ENCODE measurements around the gene PTTG1IP.
A peak's percentile ranks its signal among the peaks of the same experiment; 100 is the strongest.

Gene PTTG1IP

GRCh38 chr21:44838951-44839350, 34.5 kb downstream of the PTTG1IP start:
- H3K4me3 Mint-ChIP-seq: no peak overlapping the region
- H3K36me3 Mint-ChIP-seq (ENCODE audit: low read depth): no peaks in the 10 kb centered on the region
- peaks cover 22% of the 10 kb centered on the region for H3K4me1 Mint-ChIP-seq
- no peaks in the 10 kb centered on the region for H3K9me3 Mint-ChIP-seq
- no peak for DNase-seq
- peaks cover 16% of the 10 kb centered on the region for H3K27me3 Mint-ChIP-seq (ENCODE audit: low read depth, poor library complexity)
- no peak for TF ChIP-seq CTCF (IDR thresholded peaks at IDR 0.05)
- no peak overlapping the region for H3K27ac Mint-ChIP-seq

- H3K27ac Mint-ChIP-seq: no peak overlapping the region
- TF ChIP-seq CTCF (IDR thresholded peaks at IDR 0.05): no peak
- no peaks in the 10 kb centered on the region for H3K9me3 Mint-ChIP-seq
- peaks cover 20% of the 10 kb centered on the region for H3K4me1 Mint-ChIP-seq
- no peak overlapping the region for H3K4me3 Mint-ChIP-seq
- H3K36me3 Mint-ChIP-seq (ENCODE audit: low read depth): no peaks in the 10 kb centered on the region
- H3K27me3 Mint-ChIP-seq (ENCODE audit: low read depth, poor library complexity): peaks cover 15% of the 10 kb centered on the region
- no peak for DNase-seq
Measured at GRCh38 chr21:44838039-44838895, 35.2 kb downstream of the PTTG1IP start.

GRCh38 chr21:44837537-44837936, 36.0 kb downstream of the PTTG1IP start:
- H3K27ac Mint-ChIP-seq: no peak overlapping the region
- no peak for TF ChIP-seq CTCF (IDR thresholded peaks at IDR 0.05)

GRCh38 chr21:44836666-44837471, 36.6 kb downstream of the PTTG1IP start:
- peak overlapping the region; percentile 29 for H3K27ac Mint-ChIP-seq
- no peak overlapping the region for H3K4me3 Mint-ChIP-seq
- H3K9me3 Mint-ChIP-seq: no peaks in the 10 kb centered on the region
- DNase-seq: no peak
- peaks cover 17% of the 10 kb centered on the region for H3K4me1 Mint-ChIP-seq
- H3K36me3 Mint-ChIP-seq (ENCODE audit: low read depth): no peaks in the 10 kb centered on the region
- TF ChIP-seq CTCF (IDR thresholded peaks at IDR 0.05): no peak
- H3K27me3 Mint-ChIP-seq (ENCODE audit: low read depth, poor library complexity): peaks cover 7% of the 10 kb centered on the region

More at GRCh38 chr21:44837537-44837936, 36.0 kb downstream of the PTTG1IP start:
- no peaks in the 10 kb centered on the region for H3K36me3 Mint-ChIP-seq (ENCODE audit: low read depth)
- peaks cover 9% of the 10 kb centered on the region for H3K27me3 Mint-ChIP-seq (ENCODE audit: low read depth, poor library complexity)
- H3K4me1 Mint-ChIP-seq: peaks cover 17% of the 10 kb centered on the region
- DNase-seq: no peak
- H3K4me3 Mint-ChIP-seq: no peak overlapping the region
- H3K9me3 Mint-ChIP-seq: no peaks in the 10 kb centered on the region

GRCh38 chr21:44836349-44836665, 37.2 kb downstream of the PTTG1IP start:
- H3K27ac Mint-ChIP-seq: no peak overlapping the region
- H3K4me3 Mint-ChIP-seq: no peak overlapping the region
- H3K36me3 Mint-ChIP-seq (ENCODE audit: low read depth): no peaks in the 10 kb centered on the region

More at GRCh38 chr21:44836349-44836665, 37.2 kb downstream of the PTTG1IP start:
- no peak for TF ChIP-seq CTCF (IDR thresholded peaks at IDR 0.05)
- no peaks in the 10 kb centered on the region for H3K9me3 Mint-ChIP-seq
- DNase-seq: no peak
- H3K4me1 Mint-ChIP-seq: peaks cover 17% of the 10 kb centered on the region
- peaks cover 7% of the 10 kb centered on the region for H3K27me3 Mint-ChIP-seq (ENCODE audit: low read depth, poor library complexity)

All from nephron progenitor cell (in vitro differentiated cells).